Parathyroid adenoma (tissue), 2 donors: ENCODE data around the gene CACNA1C.
A peak's percentile ranks its signal among the peaks of the same experiment; 100 is the strongest.

Experiments
- H2AFZ ChIP-seq: fragments of 300-600 bp; sonication (generic); one replicate; pipeline ENCODE4 v1.7.0; 2017; ENCODE audit warnings: antibody characterized with exemption, mild to moderate bottlenecking
- H3K27ac ChIP-seq: fragments of 300-600 bp; sonication (generic); one replicate; pipeline ENCODE4 v1.7.0; 2017
- H3K27me3 ChIP-seq: fragments of 300-600 bp; sonication (generic); one replicate; pipeline ENCODE4 v1.7.0; 2017; ENCODE audit warnings: low read length; ENCODE audit not compliant: control insufficient read depth, insufficient read depth
- H3K36me3 ChIP-seq: fragments of 300-600 bp; sonication (generic); one replicate; pipeline ENCODE4 v1.7.0; 2017; ENCODE audit warnings: low read length; ENCODE audit not compliant: control insufficient read depth, insufficient read depth
- H3K4me1 ChIP-seq: fragments of 300-600 bp; sonication (generic); one replicate; pipeline ENCODE4 v1.7.0; 2017; ENCODE audit warnings: control low read depth
- H3K4me2 ChIP-seq: fragments of 300-600 bp; sonication (generic); one replicate; pipeline ENCODE4 v1.7.0; 2017; ENCODE audit warnings: low read length
- H3K4me3 ChIP-seq: fragments of 300-600 bp; sonication (generic); one replicate; pipeline ENCODE4 v1.7.0; 2017; ENCODE audit warnings: low read depth, low read length
- H3K79me2 ChIP-seq: fragments of 300-600 bp; sonication (generic); one replicate; pipeline ENCODE4 v1.7.0; 2017; ENCODE audit warnings: control low read depth
- H3K9ac ChIP-seq: fragments of 300-600 bp; sonication (generic); one replicate; pipeline ENCODE4 v1.7.0; 2017; ENCODE audit warnings: mild to moderate bottlenecking
- H3K9me3 ChIP-seq: fragments of 300-600 bp; sonication (generic); one replicate; pipeline ENCODE4 v1.7.0; 2017; ENCODE audit warnings: low read length; ENCODE audit not compliant: control insufficient read depth
- CTCF ChIP-seq: fragments of 300-600 bp; sonication (generic); IDR thresholded peaks from one replicate; pipeline ENCODE4 v1.7.0; 2017; ENCODE audit warnings: antibody characterized with exemption, mild to moderate bottlenecking
- donor health status: primary hyperparathyroidism.

CACNA1C gene

GRCh38 chr12:2492236-2492635, 439.4 kb downstream of the CACNA1C start:
- H3K4me3 ChIP-seq = no peak overlapping the region
- H3K9me3 ChIP-seq = no peaks in the 10 kb centered on the region
- H3K27me3 ChIP-seq = no peaks in the 10 kb centered on the region
- H3K79me2 ChIP-seq = no peaks in the 10 kb centered on the region
- H3K4me2 ChIP-seq = no peak overlapping the region
- no peaks in the 10 kb centered on the region for H3K4me1 ChIP-seq
- H3K36me3 ChIP-seq = no peaks in the 10 kb centered on the region
- H3K27ac ChIP-seq = peak overlapping the region; percentile 30
- no peak overlapping the region for H3K9ac ChIP-seq
- no peak overlapping the region for H2AFZ ChIP-seq
- TF ChIP-seq CTCF = no peak

GRCh38 chr12:2493086-2493485, 440.3 kb downstream of the CACNA1C start:
- Histone ChIP-seq H3K9me3 (no peaks in the 10 kb centered on the region), H3K79me2 (no peaks in the 10 kb centered on the region), H3K4me2 (no peak overlapping the region), H3K27ac (peak overlapping the region; percentile 30), H3K4me1 (no peaks in the 10 kb centered on the region), H2AFZ (no peak overlapping the region), H3K9ac (no peak overlapping the region), H3K4me3 (no peak overlapping the region), H3K27me3 (no peaks in the 10 kb centered on the region), H3K36me3 (no peaks in the 10 kb centered on the region)
- no peak for TF ChIP-seq CTCF

- Histone ChIP-seq H3K9ac (no peak overlapping the region), H3K4me2 (peak overlapping the region; percentile 33), H3K36me3 (no peaks in the 10 kb centered on the region), H3K27me3 (no peaks in the 10 kb centered on the region), H3K27ac (peak overlapping the region; percentile 77), H3K79me2 (no peaks in the 10 kb centered on the region), H3K4me3 (no peak overlapping the region), H2AFZ (no peak overlapping the region), H3K4me1 (no peaks in the 10 kb centered on the region), H3K9me3 (no peaks in the 10 kb centered on the region)
- TF ChIP-seq CTCF = no peak
Observed at GRCh38 chr12:2494486-2495192, 441.9 kb downstream of the CACNA1C start.

- no peaks in the 10 kb centered on the region for H3K4me1 ChIP-seq
- H3K27ac ChIP-seq = peak overlapping the region; percentile 77
Observed at GRCh38 chr12:2495417-2496112, 442.8 kb downstream of the CACNA1C start.

More at GRCh38 chr12:2495417-2496112, 442.8 kb downstream of the CACNA1C start:
- no peak overlapping the region for H2AFZ ChIP-seq
- no peaks in the 10 kb centered on the region for H3K79me2 ChIP-seq
- H3K36me3 ChIP-seq = no peaks in the 10 kb centered on the region
- H3K9ac ChIP-seq = no peak overlapping the region
- no peak overlapping the region for H3K4me2 ChIP-seq
- no peak overlapping the region for H3K4me3 ChIP-seq
- H3K27me3 ChIP-seq = no peaks in the 10 kb centered on the region
- TF ChIP-seq CTCF = no peak
- no peaks in the 10 kb centered on the region for H3K9me3 ChIP-seq
